H54 (cell line): Measurements from ENCODE around the gene NTRK2.

Experiments
- DNase-seq: peaks from one replicate; pipeline ENCODE4 v3.0.0; 2011; ENCODE audit warnings: low spot score, mixed read lengths; ENCODE audit not compliant: insufficient read length
- FAIRE-seq: peaks from 3 replicates; lab custom pipeline; 2011; peaks lifted over from hg19 to GRCh38; lab: Jason Lieb, UNC
- POLR2A ChIP-seq: IDR thresholded peaks from 2 replicates; pipeline ENCODE4 v1.6.1; 2011; ENCODE audit warnings: low read depth, mild to moderate bottlenecking, low read length

The NTRK2 gene

DNA sequence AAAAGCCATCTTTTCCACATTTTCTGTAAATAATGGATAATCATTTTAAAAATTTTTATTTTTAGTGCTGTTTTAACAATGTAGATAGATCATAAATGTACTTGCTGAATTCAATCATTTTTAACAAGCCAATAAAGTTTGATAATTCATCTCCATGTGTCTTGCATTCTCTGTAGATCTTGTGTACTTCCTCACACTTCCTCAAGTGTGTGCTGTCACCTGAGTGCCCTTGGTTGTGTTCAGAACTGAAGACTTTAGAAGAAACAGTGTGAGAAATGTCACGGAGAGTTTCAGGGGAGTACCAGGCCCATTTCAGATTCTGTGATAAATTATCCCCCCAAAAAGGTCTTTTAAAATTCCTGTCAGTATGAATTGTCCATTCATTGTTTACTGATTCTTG is 146.0 kb downstream of the NTRK2 start:
- DNase-seq (no peak), FAIRE-seq (no peak)
- no peak for TF ChIP-seq POLR2A

GRCh38 chr9:84817038-84817437 is 147.5 kb downstream of the NTRK2 start:
- TF ChIP-seq POLR2A: no peak
- DNase-seq: no peak
- no peak for FAIRE-seq

GRCh38 chr9:84818791-84819190 is 149.3 kb downstream of the NTRK2 start:
- DNase-seq (no peak), FAIRE-seq (no peak)

DNA sequence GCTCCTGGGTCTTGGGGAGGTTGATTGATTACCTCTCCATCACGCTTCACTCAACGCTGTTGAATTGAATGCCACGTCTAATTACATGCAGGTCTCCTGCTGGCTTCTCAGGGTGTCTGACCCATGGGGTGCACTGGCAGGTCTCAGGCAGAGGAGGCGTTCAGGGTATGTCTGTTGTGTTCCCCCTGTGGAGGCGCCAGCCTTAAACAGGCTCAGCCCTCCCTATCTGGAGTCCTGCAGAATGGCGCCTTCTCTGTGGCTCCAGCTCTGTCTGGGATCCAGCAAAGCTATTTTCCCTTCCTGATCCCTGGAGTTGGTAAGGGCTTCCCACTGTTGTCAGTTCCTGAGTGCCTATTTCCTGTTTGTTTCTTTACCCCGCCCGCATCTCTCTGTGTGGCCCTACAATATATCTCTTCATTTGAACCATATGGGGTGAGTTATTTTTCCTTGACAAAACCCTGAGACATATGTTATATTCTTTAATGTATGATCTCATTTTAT is 150.0 kb downstream of the NTRK2 start:
- FAIRE-seq (no peak), DNase-seq (no peak)
- no peak for TF ChIP-seq POLR2A

More at GRCh38 chr9:84818791-84819190, 149.3 kb downstream of the NTRK2 start:
- TF ChIP-seq POLR2A: no peak

- TF ChIP-seq POLR2A: no peak
- no peak for DNase-seq
- no peak for FAIRE-seq
Observed at GRCh38 chr9:84821431-84821830, 151.9 kb downstream of the NTRK2 start.

DNA sequence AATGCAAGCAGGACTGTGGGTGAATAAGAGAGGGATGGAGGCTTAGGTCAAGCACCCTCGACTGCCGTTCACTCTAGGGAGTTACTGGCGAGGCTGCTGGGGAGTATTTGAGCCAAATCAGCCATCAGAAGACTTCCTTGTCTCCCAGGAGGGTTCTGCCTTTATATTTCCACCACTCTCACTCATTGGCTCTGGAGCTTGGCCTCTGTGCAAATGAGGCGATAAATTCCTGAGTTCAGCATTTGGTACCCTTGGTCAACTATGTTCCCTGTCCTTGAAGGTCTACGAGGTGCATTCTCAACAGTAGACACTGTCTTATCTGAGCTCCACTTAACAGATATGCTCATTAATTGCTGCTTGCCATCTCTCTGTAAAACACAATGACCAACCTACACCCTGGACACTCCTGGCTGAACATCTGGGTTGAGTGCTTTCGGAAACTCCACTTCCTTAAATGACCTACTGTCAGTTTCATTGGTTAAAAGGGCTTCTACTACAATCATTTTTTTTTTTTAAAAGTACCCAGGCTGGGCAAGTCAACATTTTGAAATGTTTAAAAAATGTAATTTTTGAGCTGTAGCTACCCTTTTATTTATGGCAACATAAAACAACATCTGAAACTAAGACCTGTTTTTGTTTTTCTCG is 153.2 kb downstream of the NTRK2 start:
- FAIRE-seq: no peak
- DNase-seq: no peak
- TF ChIP-seq POLR2A: no peak

- no peak for TF ChIP-seq POLR2A
- DNase-seq (no peak), FAIRE-seq (no peak)
Observed at GRCh38 chr9:84823421-84824271, 154.1 kb downstream of the NTRK2 start.

DNA sequence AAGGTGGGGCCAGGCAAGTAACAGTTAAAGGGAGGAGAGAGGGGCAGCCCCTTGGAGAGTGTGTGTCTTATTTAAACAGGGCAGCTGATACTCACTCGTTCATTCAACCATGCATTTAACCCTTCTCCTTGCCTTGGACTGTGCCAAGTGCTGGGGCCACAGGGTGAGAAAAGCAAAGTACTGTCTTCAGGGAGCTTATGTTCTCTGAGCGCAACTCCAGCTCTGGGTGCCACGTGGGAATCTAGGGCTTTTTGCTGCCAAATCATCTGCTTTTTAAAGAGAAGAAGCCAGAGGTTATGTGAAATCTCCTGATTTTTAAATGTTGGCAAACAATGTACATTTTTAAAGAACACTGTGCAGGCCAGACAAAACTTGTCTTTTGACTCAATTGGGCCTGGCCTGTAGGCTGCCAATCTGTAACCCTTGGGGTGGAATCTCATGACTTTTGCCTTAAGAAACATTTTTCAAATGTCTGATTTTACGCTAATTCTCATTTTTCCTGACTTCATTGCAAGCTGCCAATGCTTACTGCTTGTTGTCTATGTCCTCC is 157.8 kb downstream of the NTRK2 start:
- TF ChIP-seq POLR2A: no peak
- FAIRE-seq (no peak), DNase-seq (no peak)

GRCh38 chr9:84828046-84828445 is 158.5 kb downstream of the NTRK2 start:
- TF ChIP-seq POLR2A: no peak
- DNase-seq: no peak
- FAIRE-seq: no peak

DNA sequence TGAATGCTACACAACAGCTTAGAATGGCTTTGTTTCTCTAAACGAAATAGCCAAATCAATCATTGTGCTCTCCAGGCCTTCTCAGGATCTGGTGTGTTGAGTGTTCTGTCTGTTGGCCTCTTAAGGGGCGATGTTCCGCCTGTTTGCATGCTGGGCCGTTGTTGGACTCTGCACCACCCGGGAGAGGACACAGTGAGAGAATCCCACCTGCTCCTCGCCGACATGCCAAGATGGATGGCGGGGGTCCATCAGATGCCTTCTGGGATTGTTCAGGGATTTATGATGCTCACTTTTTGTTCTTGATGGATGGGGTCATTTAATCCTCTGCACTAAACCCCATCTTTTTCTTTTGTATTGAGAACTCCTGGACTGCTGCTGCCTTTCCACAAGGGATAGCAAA is 159.9 kb downstream of the NTRK2 start:
- no peak for FAIRE-seq
- no peak for TF ChIP-seq POLR2A
- DNase-seq: no peak

DNA sequence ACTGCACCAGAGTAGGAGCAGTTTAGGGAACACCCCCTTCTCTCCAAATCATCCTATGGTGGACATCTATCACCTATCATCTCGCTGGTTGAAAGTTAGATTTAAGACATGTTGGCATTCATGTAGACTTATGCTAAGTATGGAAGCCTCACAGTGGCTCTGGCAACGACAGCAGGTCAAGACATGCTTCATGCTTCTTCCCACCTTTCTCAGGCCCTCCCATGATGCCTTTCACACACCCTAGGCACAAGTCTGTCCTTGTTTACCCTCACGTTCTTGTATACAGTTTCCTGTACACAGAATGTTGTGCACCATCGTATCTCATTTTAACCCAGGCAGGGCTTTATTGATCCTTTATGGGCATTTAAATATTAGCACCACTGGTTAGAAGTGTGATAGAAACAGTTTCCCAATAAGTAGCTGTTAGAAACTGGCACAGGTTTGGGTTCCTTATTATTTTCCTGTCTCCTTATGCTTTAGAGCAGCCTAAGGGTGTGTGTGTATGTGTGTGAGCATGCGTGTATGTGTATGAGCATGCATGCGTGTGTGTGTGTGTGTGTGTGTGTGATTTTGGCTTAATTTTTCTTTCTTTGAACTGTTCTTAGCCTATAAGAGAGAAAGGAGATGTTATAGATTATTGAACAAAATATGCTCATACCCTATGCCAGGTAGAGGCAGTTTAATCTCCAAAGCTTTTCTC is 160.6 kb downstream of the NTRK2 start:
- DNase-seq: no peak
- no peak for FAIRE-seq
- TF ChIP-seq POLR2A: no peak

DNA sequence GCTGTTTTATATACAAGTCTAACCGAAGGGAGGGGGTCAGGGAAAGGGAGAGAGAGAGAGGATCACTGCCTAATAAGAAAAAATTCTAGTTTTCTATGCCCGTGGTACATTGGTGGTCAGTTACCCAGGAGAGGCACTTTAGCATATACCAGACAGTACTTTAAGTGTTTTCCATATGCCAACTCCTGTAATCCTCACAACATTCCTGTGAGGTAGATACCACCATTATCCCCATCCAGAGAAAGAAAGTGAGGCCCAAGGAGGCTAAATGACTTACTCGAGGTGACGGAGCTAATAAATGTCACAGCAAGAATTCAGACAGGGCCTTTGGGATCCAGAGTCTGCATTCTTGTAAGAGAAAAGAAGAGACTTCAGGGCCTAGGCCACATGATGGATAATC is 161.8 kb downstream of the NTRK2 start:
- FAIRE-seq (no peak), DNase-seq (no peak)

GRCh38 chr9:84832453-84832852 is 162.9 kb downstream of the NTRK2 start:
- TF ChIP-seq POLR2A: no peak
- FAIRE-seq: no peak

More for the DNA sequence above, 161.8 kb downstream of the NTRK2 start:
- no peak for TF ChIP-seq POLR2A

DNA sequence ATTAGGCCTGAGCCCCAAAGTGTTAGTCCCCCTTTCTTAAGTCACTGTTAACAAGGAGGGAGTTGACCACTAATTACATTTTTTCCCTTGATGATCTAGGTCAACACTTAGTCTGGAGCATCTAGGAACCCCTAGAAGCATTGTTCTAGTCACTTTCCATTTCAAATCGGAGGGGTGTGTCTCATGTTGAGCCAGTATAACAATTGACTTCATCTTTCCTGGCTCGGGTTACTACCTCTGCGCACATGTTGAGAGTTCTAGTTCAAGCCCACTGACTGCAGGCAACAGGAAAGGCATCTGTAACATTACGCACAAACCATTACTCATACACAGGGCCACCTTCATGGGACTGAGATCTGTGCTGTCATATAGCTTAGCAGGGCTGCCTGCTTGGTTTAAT is 164.9 kb downstream of the NTRK2 start:
- FAIRE-seq (no peak), DNase-seq (no peak)
- no peak for TF ChIP-seq POLR2A

More at GRCh38 chr9:84832453-84832852, 162.9 kb downstream of the NTRK2 start:
- no peak for DNase-seq

DNA sequence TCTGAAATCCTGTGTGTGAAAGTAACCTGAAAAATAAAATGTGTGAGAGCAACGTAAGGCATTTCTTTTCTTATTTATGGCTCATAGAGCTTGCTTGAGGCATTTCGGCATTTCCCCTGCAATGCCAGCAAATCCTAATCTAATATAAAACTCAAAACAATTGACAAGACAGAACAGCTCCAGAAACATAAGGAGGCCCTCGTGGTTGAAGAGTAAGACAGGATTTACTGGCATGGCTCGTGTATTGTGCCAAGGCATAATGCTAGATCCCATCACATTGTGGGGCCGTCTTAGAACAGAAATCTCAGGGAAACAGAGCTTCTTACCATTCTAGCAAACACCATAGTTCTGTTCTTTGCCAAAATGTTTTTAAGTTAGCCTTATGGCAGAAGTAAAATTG is 166.2 kb downstream of the NTRK2 start:
- DNase-seq: no peak
- no peak for FAIRE-seq
- no peak for TF ChIP-seq POLR2A
